HepG2 (cell line): ENCODE data around the gene PPP2R2C. TPM values are rescaled to one million over a fixed set of nuclear protein-coding genes. Genes with fewer than 3 reads are reported as not detected.

Experiments used
- CTCF ChIP-seq: sonication (generic); formaldehyde crosslinking; IDR thresholded peaks from 2 replicates; pipeline ENCODE4 v1.5.0; 2020; ENCODE audit warnings: mild to moderate bottlenecking, missing genetic modification reagents, moderate library complexity
- DNMT3B ChIP-seq: conservative IDR thresholded peaks from 2 replicates; pipeline ENCODE4 v1.6.1; 2016; ENCODE audit warnings: missing biosample characterization, control low read depth
- FOXJ3 ChIP-seq: sonication (generic); formaldehyde crosslinking; IDR thresholded peaks from 2 replicates; pipeline ENCODE4 v1.4.0; 2020; ENCODE audit warnings: missing genetic modification reagents, mild to moderate bottlenecking, borderline replicate concordance
- NR1H2 ChIP-seq: sonication (generic); formaldehyde crosslinking; IDR thresholded peaks from 2 replicates; pipeline ENCODE4 v1.8.1; 2022; ENCODE audit warnings: low read depth, missing genetic modification reagents, borderline replicate concordance
- NR2F6 ChIP-seq, 2 experiments: IDR thresholded peaks; 2 replicates each; pipeline ENCODE4 v1.6.1; 2016; ENCODE audit warnings: antibody characterized with exemption in 1 of 2, mild to moderate bottlenecking in 1 of 2
- RBM22 ChIP-seq: fragments of 200-400 bp; formaldehyde crosslinking; optimal IDR thresholded peaks from 2 replicates; pipeline ENCODE3; 2017; ENCODE audit warnings: mild to moderate bottlenecking, low read length, moderate library complexity
- THRA ChIP-seq: sonication (generic); formaldehyde crosslinking; IDR thresholded peaks from 2 replicates; pipeline ENCODE4 v1.4.0; 2020; ENCODE audit warnings: missing genetic modification reagents, borderline replicate concordance
- ZNF17 ChIP-seq: sonication (generic); formaldehyde crosslinking; IDR thresholded peaks from 2 replicates; pipeline ENCODE4 v1.5.0; 2020; ENCODE audit warnings: mild to moderate bottlenecking, missing genetic modification reagents
- ZNF629 ChIP-seq: sonication (generic); formaldehyde crosslinking; conservative IDR thresholded peaks from 2 replicates; pipeline ENCODE4 v1.5.0; 2020; ENCODE audit warnings: missing genetic modification reagents
- ZNF83 ChIP-seq: sonication (generic); formaldehyde crosslinking; IDR thresholded peaks from 2 replicates; pipeline ENCODE4 v1.4.0; 2020; ENCODE audit warnings: missing genetic modification reagents, mild to moderate bottlenecking, borderline replicate concordance
- ZNF878 ChIP-seq: sonication (generic); formaldehyde crosslinking; IDR thresholded peaks from 2 replicates; pipeline ENCODE4 v1.8.1; 2023; ENCODE audit warnings: mild to moderate bottlenecking, missing genetic modification reagents, moderate library complexity
- polyA plus RNA-seq, 8 experiments: library from polyadenylated mRNA; depleted of rRNA in 3 of 8; stranded (reverse) in 7 of 8; unstranded in 1 of 8; fragments of >200 nt; fragmentation: Illumina TruSeq in 4 of 8; extraction: Trizol in 4 of 8; gene quantifications; 2 replicates each; pipeline versions ENCODE4 v1.2.1 to v1.2.3, GENCODE V29; 2011 to 2016; ENCODE audit warnings: low read depth in 4 of 8, missing spikeins in 1 of 8, mixed read lengths in 1 of 8; ENCODE audit not compliant: insufficient read depth in 1 of 8
- total RNA-seq, 5 experiments: library from RNA; depleted of rRNA; stranded (reverse); fragments of >200 nt; fragmentation: Illumina TruSeq; extraction: Trizol; gene quantifications; 2 replicates each; pipeline ENCODE4 v1.2.3, GENCODE V29; 2016; ENCODE audit warnings: low read depth in 1 of 5
- TF ChIP-seq, protein P1 (sequence below): IDR thresholded peaks from 2 replicates; pipeline ENCODE4 v1.6.1; 2016; ENCODE audit warnings: missing genetic modification reagents, missing compliant biosample characterization

The PPP2R2C gene
- total and polyA plus RNA-seq, 2 of the 13 experiments (the other 11 are each of a cell fraction or from before 2014, with no cell fraction given), result 0.60 to 8.6 TPM

- TF ChIP-seq DNMT3B (CRISPR knock-in tag), result no peak
- TF ChIP-seq, protein P1, sequence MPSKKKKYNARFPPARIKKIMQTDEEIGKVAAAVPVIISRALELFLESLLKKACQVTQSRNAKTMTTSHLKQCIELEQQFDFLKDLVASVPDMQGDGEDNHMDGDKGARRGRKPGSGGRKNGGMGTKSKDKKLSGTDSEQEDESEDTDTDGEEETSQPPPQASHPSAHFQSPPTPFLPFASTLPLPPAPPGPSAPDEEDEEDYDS (CRISPR knock-in tag), result no peak
- TF ChIP-seq ZNF878, result no peak
- no peak for TF ChIP-seq ZNF629 (CRISPR knock-in tag)
- TF ChIP-seq ZNF17, result no peak
- no peak for TF ChIP-seq FOXJ3 (CRISPR knock-in tag)
- TF ChIP-seq RBM22, result no peak
- no peak for TF ChIP-seq THRA (CRISPR knock-in tag)
- TF ChIP-seq ZNF83, result no peak
- TF ChIP-seq NR1H2 (CRISPR knock-in tag), result no peak
- TF ChIP-seq NR2F6 (IDR thresholded peaks at IDR 0.05), result no peak
- TF ChIP-seq NR2F6 (CRISPR knock-in tag; IDR thresholded peaks at IDR 0.05), result 0 out of 2 replicates have a peak, but pooled peaks have one; percentile 35
- TF ChIP-seq CTCF (CRISPR knock-in tag), result peak; percentile 47
These were observed 176.4 kb downstream of the PPP2R2C start (continued) for GRCh38 chr4:6296026-6296425.
